ENCODE data around the gene BACE1.
"Not testable (repeated sequence)": the region's sequence is repeated elsewhere in the genome, so short reads cannot be mapped to it uniquely, and the experiment has no call there.

BACE1 gene

GRCh38 chr11:117272175-117272574 is 43.9 kb downstream of the BACE1 start:
- DNase-seq, result not testable (repeated sequence)

- no peak for DNase-seq
Observed at GRCh38 chr11:117271208-117271607, 44.8 kb downstream of the BACE1 start.

GRCh38 chr11:117269856-117270255 is 46.2 kb downstream of the BACE1 start:
- DNase-seq, result no peak

- no peak for DNase-seq
Observed at GRCh38 chr11:117265745-117266144, 50.3 kb downstream of the BACE1 start.

GRCh38 chr11:117264624-117265323 is 51.3 kb downstream of the BACE1 start:
- not testable (repeated sequence) for DNase-seq

GRCh38 chr11:117259417-117259816 is 56.6 kb downstream of the BACE1 start:
- no peak for DNase-seq

GRCh38 chr11:117258576-117258975 is 57.5 kb downstream of the BACE1 start:
- DNase-seq, result no peak

GRCh38 chr11:117256573-117256972 is 59.5 kb downstream of the BACE1 start:
- DNase-seq, result no peak

GRCh38 chr11:117255966-117256365 is 60.1 kb downstream of the BACE1 start:
- DNase-seq, result no peak

GRCh38 chr11:117251506-117251905 is 64.5 kb downstream of the BACE1 start:
- no peak for DNase-seq

- no peak for DNase-seq
Observed at GRCh38 chr11:117249571-117249970, 66.5 kb downstream of the BACE1 start.

GRCh38 chr11:117248341-117248740 is 67.7 kb downstream of the BACE1 start:
- DNase-seq, result no peak

- DNase-seq, result no peak
Observed at GRCh38 chr11:117239295-117239694, 76.8 kb downstream of the BACE1 start.

GRCh38 chr11:117238221-117238620 is 77.8 kb downstream of the BACE1 start:
- DNase-seq, result no peak

All from DMS79 (cell line).